GM21390 (cell line): ENCODE measurements around the gene CA11.

ENCODE experiments used
- ATAC-seq: cut with Tn5 transposase; IDR thresholded peaks from one replicate; pipeline ENCODE4 v1.9.1; 2021; ENCODE audit not compliant: unreplicated experiment

The CA11 gene

GRCh38 chr19:48588670-48589401 lies 57.2 kb downstream of the CA11 start:
- no peak for ATAC-seq
